Fibroblast of pulmonary artery (primary cell): ENCODE results near the gene GPR26.
"Not testable (repeated sequence)": the region's sequence is repeated elsewhere in the genome, so short reads cannot be mapped to it uniquely, and the experiment has no call there.

Experiments
- DNase-seq: peaks from one replicate; pipeline ENCODE4 v3.0.0-alpha.2; 2010; ENCODE audit warnings: low read depth
- H3K4me3 ChIP-seq: replicated peaks from 2 replicates; pipeline ENCODE4 v1.5.1; 2011; ENCODE audit warnings: low read depth, mild to moderate bottlenecking, control low read depth, low read length, moderate library complexity
- TF ChIP-seq, protein P1 (sequence below): IDR thresholded peaks from 2 replicates; pipeline ENCODE4 v1.5.1; 2011; ENCODE audit warnings: mild to moderate bottlenecking, control low read depth, low read length, inconsistent platforms; ENCODE audit errors: missing control alignments

GPR26 gene

GRCh38 chr10:123729523-123729922, 63.4 kb downstream of the GPR26 start:
- H3K4me3 ChIP-seq = no peak overlapping the region
- no peak for DNase-seq
- TF ChIP-seq, protein P1, sequence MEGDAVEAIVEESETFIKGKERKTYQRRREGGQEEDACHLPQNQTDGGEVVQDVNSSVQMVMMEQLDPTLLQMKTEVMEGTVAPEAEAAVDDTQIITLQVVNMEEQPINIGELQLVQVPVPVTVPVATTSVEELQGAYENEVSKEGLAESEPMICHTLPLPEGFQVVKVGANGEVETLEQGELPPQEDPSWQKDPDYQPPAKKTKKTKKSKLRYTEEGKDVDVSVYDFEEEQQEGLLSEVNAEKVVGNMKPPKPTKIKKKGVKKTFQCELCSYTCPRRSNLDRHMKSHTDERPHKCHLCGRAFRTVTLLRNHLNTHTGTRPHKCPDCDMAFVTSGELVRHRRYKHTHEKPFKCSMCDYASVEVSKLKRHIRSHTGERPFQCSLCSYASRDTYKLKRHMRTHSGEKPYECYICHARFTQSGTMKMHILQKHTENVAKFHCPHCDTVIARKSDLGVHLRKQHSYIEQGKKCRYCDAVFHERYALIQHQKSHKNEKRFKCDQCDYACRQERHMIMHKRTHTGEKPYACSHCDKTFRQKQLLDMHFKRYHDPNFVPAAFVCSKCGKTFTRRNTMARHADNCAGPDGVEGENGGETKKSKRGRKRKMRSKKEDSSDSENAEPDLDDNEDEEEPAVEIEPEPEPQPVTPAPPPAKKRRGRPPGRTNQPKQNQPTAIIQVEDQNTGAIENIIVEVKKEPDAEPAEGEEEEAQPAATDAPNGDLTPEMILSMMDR = no peak

- H3K4me3 ChIP-seq, DNase-seq: not testable (repeated sequence)
These were observed 70.8 kb downstream of the GPR26 start for GRCh38 chr10:123736917-123737316.

- no peak overlapping the region for H3K4me3 ChIP-seq
- no peak for DNase-seq
- TF ChIP-seq, protein P1 = no peak
These were observed 75.0 kb downstream of the GPR26 start for GRCh38 chr10:123741146-123741545.

GRCh38 chr10:123741711-123742110, 75.6 kb downstream of the GPR26 start:
- H3K4me3 ChIP-seq = no peak overlapping the region
- DNase-seq = no peak
- TF ChIP-seq, protein P1 = no peak

- H3K4me3 ChIP-seq = no peak overlapping the region
- TF ChIP-seq, protein P1 = no peak
- no peak for DNase-seq
These were observed 76.7 kb downstream of the GPR26 start for GRCh38 chr10:123742751-123743440.

- no peak for DNase-seq
- TF ChIP-seq, protein P1 = no peak
- no peak overlapping the region for H3K4me3 ChIP-seq
These were observed 77.5 kb downstream of the GPR26 start for GRCh38 chr10:123743441-123744223.

DNA sequence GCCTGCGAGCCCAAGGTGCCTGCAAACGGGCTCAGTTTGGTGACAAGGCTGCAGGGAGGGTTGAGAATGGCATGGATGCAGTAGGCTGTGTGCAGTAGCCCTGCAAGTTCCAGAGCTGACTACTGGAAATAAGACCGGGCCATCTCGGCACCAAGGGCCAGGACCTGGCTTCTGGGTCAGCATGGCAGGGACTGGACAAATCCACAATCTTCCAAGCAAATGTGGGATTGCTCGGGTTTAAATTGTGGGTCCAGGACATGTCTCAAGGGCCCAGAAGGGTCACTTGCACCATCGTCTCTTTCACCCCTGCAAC, 78.0 kb downstream of the GPR26 start:
- H3K4me3 ChIP-seq = no peak overlapping the region
- TF ChIP-seq, protein P1 = no peak
- no peak for DNase-seq
